Fibroblast of lung (primary cell): ENCODE measurements around the gene TPM4.

Experiments used
- CTCF ChIP-seq, 2 donors: IDR thresholded peaks in 1 of 2; conservative IDR thresholded peaks in 1 of 2; 1 replicate in 1 of 2; 2 replicates in 1 of 2; pipeline ENCODE4 v1.5.1; 2011 to 2012; ENCODE audit warnings: low read length in 2 of 2, control low read depth in 1 of 2, inconsistent platforms in 1 of 2, low read depth in 1 of 2, mild to moderate bottlenecking in 1 of 2
- EZH2 ChIP-seq: IDR thresholded peaks from 2 replicates; pipeline ENCODE4 v1.5.1; 2012; ENCODE audit warnings: low read length, control low read depth, mild to moderate bottlenecking; ENCODE audit errors: missing control alignments

GRCh38 chr19:16033721-16034120 lies 42.6 kb upstream of the TPM4 start:
- TF ChIP-seq EZH2 (no peak), CTCF (conservative IDR thresholded peaks at IDR 0.05 in 1 of 2, IDR thresholded peaks at IDR 0.05 in 1 of 2; ENCODE audit: low read depth in 1 of 2, low read length in 2 of 2) (no peak)
